ENCODE results near the gene GPR146. TPM values are rescaled to one million over a fixed set of nuclear protein-coding genes. Genes with fewer than 3 reads are reported as not detected.

Gene GPR146
- polyA plus RNA-seq, 3 donors: 0.48 to 0.92 (median 0.48) TPM

DNA sequence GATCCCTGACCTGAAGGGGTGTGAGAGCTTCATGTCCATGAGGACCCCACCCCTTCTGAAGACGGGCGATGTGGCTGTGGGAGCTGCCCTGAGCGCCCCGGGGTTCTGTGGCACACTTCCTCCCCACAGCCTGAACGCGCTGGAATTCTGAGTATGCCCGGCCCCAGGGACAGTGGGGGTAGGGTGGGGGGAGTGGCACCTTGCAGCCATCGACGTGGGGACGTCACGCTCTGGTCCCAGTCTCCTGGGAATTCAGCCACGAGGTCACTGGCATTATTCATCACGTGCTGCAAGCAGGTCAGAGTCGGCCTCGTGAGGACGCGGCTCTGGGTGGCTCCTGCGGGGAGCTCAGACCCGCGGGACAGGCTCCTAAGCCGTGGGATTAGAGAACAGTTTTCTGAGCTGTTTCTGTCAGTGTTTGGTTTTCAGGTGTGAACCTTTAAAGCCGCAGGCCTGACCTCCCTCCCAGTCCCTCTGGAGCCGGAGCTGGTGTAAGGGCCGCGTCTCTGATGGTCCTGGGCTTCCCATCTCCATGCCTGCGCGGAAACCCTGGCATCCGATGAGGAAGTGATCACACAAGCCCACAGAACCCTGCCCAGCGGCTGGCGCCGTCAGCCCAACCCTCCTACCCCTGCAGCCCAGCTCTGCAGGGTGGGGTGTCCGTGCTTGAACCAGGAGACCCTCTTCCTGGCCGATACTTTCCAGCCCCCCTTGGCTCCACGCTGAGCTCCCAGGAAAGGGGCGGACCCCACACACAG is 16.1 kb downstream of the GPR146 start:
- Mint-ChIP-seq H3K9me3 (peaks cover 0 to 12% (median 4%) of the 10 kb centered on the region in 7 donors), H3K36me3 (no peaks in the 10 kb centered on the region), H3K4me3 (peak overlapping the region; percentile 58 to 80), H3K4me1 (peaks cover 46% of the 10 kb centered on the region), H3K27me3 (ENCODE audit: low read depth in 3 of 3) (peaks cover 48 to 70% (median 59%) of the 10 kb centered on the region in 3 donors), H3K27ac (peak overlapping the region in 2 of 7 donors; percentile 2 to 42)
- Histone ChIP-seq H3K79me2 (ENCODE audit: insufficient read depth, low read length) (no peaks in the 10 kb centered on the region), H3K4me3 (replicated peaks in 1 of 3; ENCODE audit: low read depth in 2 of 3, low read length in 3 of 3) (peak overlapping the region in 2 of 3 experiments; percentile 22 to 47), H3K27ac (ENCODE audit: low read depth in 1 of 2, low read length in 2 of 2) (peak overlapping the region in 1 of 2 donors; percentile 3), H3K9me3 (replicated peaks in 1 of 2; ENCODE audit: control insufficient read depth in 1 of 2, insufficient read depth in 1 of 2, low read length in 2 of 2) (peaks cover 0 to under 1% of the 10 kb centered on the region in 2 donors), H3K27me3 (ENCODE audit: control insufficient read depth in 2 of 2, insufficient read depth in 2 of 2, low read length in 2 of 2) (peaks cover 5 to 46% of the 10 kb centered on the region in 2 donors), H4K20me1 (ENCODE audit: insufficient read depth, low read length) (no peaks in the 10 kb centered on the region), H3K4me1 (ENCODE audit: control insufficient read depth in 1 of 2, insufficient read depth in 2 of 2, low read length in 2 of 2) (peaks cover 38 to 44% of the 10 kb centered on the region in 2 donors), H2AFZ (ENCODE audit: insufficient read depth, low read depth, low read length, poor library complexity, severe bottlenecking) (peak overlapping the region; percentile 46), H3K9ac (ENCODE audit: insufficient read depth, low read length, poor library complexity, severe bottlenecking) (peak overlapping the region; percentile 33), H3K4me2 (replicated peaks; ENCODE audit: extremely low read depth, low read length, poor library complexity, severe bottlenecking) (peak overlapping the region; percentile 62), H3K36me3 (replicated peaks in 1 of 2; ENCODE audit: control insufficient read depth in 1 of 2, insufficient read depth in 2 of 2, low read length in 2 of 2) (no peaks in the 10 kb centered on the region)
- TF ChIP-seq, protein P1, sequence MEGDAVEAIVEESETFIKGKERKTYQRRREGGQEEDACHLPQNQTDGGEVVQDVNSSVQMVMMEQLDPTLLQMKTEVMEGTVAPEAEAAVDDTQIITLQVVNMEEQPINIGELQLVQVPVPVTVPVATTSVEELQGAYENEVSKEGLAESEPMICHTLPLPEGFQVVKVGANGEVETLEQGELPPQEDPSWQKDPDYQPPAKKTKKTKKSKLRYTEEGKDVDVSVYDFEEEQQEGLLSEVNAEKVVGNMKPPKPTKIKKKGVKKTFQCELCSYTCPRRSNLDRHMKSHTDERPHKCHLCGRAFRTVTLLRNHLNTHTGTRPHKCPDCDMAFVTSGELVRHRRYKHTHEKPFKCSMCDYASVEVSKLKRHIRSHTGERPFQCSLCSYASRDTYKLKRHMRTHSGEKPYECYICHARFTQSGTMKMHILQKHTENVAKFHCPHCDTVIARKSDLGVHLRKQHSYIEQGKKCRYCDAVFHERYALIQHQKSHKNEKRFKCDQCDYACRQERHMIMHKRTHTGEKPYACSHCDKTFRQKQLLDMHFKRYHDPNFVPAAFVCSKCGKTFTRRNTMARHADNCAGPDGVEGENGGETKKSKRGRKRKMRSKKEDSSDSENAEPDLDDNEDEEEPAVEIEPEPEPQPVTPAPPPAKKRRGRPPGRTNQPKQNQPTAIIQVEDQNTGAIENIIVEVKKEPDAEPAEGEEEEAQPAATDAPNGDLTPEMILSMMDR (IDR thresholded peaks at IDR 0.05): no peak
- peak; percentile 56 to 79 (median 56) for DNase-seq
- intact Hi-C loops (cut with micrococcal nuclease): loop anchor here (10.0 kb wide), 3 partner anchors 156 to 276 kb away; partner anchors contain the start of gene GET4 (in 1 of the 2)
- WGBS (ENCODE audit: insufficient coverage): 17% methylated on average over 34 of the region's 35 CpGs

DNA sequence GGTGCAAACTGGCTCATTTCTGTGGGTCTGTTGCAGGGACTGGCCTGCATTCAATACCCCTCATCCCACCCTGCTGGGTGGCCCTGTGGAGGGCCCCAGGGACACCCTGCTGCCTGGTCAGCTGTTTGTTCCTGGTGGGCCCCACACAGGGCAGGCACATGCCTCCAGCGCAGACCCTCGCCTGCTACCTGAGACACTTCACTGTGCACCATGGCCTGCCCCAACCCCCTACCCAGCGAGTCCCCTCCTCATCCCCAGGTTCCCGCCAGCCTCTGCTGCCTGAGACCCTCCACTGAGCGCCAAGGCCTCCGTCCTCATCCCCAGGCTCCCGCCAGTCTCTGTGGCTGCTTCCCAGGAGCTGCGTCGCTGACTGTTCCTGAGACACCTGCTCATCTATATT is 16.8 kb downstream of the GPR146 start:
- H3K9me3 Mint-ChIP-seq: peaks cover 0 to 12% (median 4%) of the 10 kb centered on the region in 7 donors
- H3K4me1 ChIP-seq (ENCODE audit: control insufficient read depth in 1 of 2, insufficient read depth in 2 of 2, low read length in 2 of 2): peaks cover 37 to 44% of the 10 kb centered on the region in 2 donors
- peaks cover 43 to 66% (median 53%) of the 10 kb centered on the region in 3 donors for H3K27me3 Mint-ChIP-seq (ENCODE audit: low read depth in 3 of 3)
- peak overlapping the region in 1 of 2 donors; percentile 80 for H3K4me3 Mint-ChIP-seq
- 92% methylated on average over 9 of the region's 9 CpGs for WGBS (ENCODE audit: insufficient coverage)
- no peaks in the 10 kb centered on the region for H4K20me1 ChIP-seq (ENCODE audit: insufficient read depth, low read length)
- H3K9ac ChIP-seq (ENCODE audit: insufficient read depth, low read length, poor library complexity, severe bottlenecking): peak overlapping the region; percentile 33
- peak overlapping the region; percentile 46 for H2AFZ ChIP-seq (ENCODE audit: insufficient read depth, low read depth, low read length, poor library complexity, severe bottlenecking)
- DNase-seq: no peak
- TF ChIP-seq, protein P1 (IDR thresholded peaks at IDR 0.05): no peak
- H3K9me3 ChIP-seq (replicated peaks in 1 of 2; ENCODE audit: control insufficient read depth in 1 of 2, insufficient read depth in 1 of 2, low read length in 2 of 2): no peaks in the 10 kb centered on the region
- no peaks in the 10 kb centered on the region for H3K36me3 ChIP-seq (replicated peaks in 1 of 2; ENCODE audit: control insufficient read depth in 1 of 2, insufficient read depth in 2 of 2, low read length in 2 of 2)
- intact Hi-C loops (cut with micrococcal nuclease): loop anchor here (10.0 kb wide), 3 partner anchors 156 to 276 kb away; partner anchors contain the start of gene GET4 (in 1 of the 2)
- peak overlapping the region in 1 of 3 experiments; percentile 47 for H3K4me3 ChIP-seq (replicated peaks in 1 of 3; ENCODE audit: low read depth in 2 of 3, low read length in 3 of 3)
- no peak overlapping the region for H3K27ac ChIP-seq (ENCODE audit: low read depth in 1 of 2, low read length in 2 of 2)
- H3K4me1 Mint-ChIP-seq: peaks cover 43% of the 10 kb centered on the region
- H3K4me2 ChIP-seq (replicated peaks; ENCODE audit: extremely low read depth, low read length, poor library complexity, severe bottlenecking): peak overlapping the region; percentile 62
- peaks cover 0 to 42% of the 10 kb centered on the region in 2 donors for H3K27me3 ChIP-seq (ENCODE audit: control insufficient read depth in 2 of 2, insufficient read depth in 2 of 2, low read length in 2 of 2)
- H3K36me3 Mint-ChIP-seq: no peaks in the 10 kb centered on the region
- H3K79me2 ChIP-seq (ENCODE audit: insufficient read depth, low read length): no peaks in the 10 kb centered on the region
- H3K27ac Mint-ChIP-seq: peak overlapping the region in 1 of 7 donors; percentile 46

Data from CD14-positive monocyte (primary cell).